K562 (cell line): ENCODE data around the gene GUCY2D. TPM values are rescaled to one million over a fixed set of nuclear protein-coding genes. Genes with fewer than 3 reads are reported as not detected.

Experiments used
- ATAC-seq: fragments of 200-7000 bp; cut with Tn5 transposase; 3 replicates; pipeline ENCODE4 v1.9.1; 2020; ENCODE audit warnings: moderate library complexity
- BruUV-seq: library from RNA; stranded (reverse); fragments of 400-500 nt; replicated peaks from 2 replicates; lab custom pipeline; 2021; lab: Mats Ljungman, UMichigan
- CTCF ChIA-PET: fragments of 300-600 bp; formaldehyde crosslinking; extraction: SDS; loops from one replicate; lab custom pipeline; 2021; ENCODE audit warnings: low intra/inter-chr PET ratio; lab: Yijun Ruan, JAX
- POLR2A ChIA-PET: fragments of 300-600, 350-650 bp; sonication (Branson Sonifier 250); formaldehyde crosslinking; extraction: SDS; loops from one replicate; lab custom pipeline; 2021; ENCODE audit warnings: antibody characterized with exemption, inconsistent platforms; lab: Yijun Ruan, JAX
- DNase-seq, 4 experiments: peaks; one replicate each; pipeline versions ENCODE4 v3.0.0 to v3.0.0-alpha.2; 2011 to 2018; ENCODE audit warnings: low spot score in 3 of 4, mixed read lengths in 3 of 4; ENCODE audit errors: extremely low read depth in 1 of 4
- FAIRE-seq: peaks from 2 replicates; lab custom pipeline; 2011; peaks lifted over from hg19 to GRCh38; lab: Jason Lieb, UNC
- H2AFZ ChIP-seq: 2 replicates; pipeline ENCODE4 v1.6.0; 2011; ENCODE audit warnings: low read depth, low read length, control low read depth, inconsistent platforms
- H3K27ac ChIP-seq: fragments of 200-600 bp; 3 replicates; pipeline ENCODE4 v1.8.0; 2011; ENCODE audit warnings: low read depth, mild to moderate bottlenecking, control low read depth, inconsistent platforms, low read length, moderate library complexity, mixed read lengths; ENCODE audit errors: extremely low read depth
- H3K27me3 ChIP-seq, 2 experiments: fragments of 300-600 bp in 1 of 2; 2 replicates in 1 of 2; 3 replicates in 1 of 2; pipeline versions ENCODE4 v1.6.0 to v1.8.0; 2011; ENCODE audit warnings: inconsistent platforms in 2 of 2, low read length in 2 of 2, mild to moderate bottlenecking in 1 of 2, mixed read lengths in 1 of 2, moderate library complexity in 1 of 2; ENCODE audit not compliant: control insufficient read depth in 2 of 2, insufficient read depth in 2 of 2
- H3K36me3 ChIP-seq: fragments of 300-600 bp; 3 replicates; pipeline ENCODE4 v1.8.0; 2011; ENCODE audit warnings: mild to moderate bottlenecking, low read length, inconsistent platforms; ENCODE audit not compliant: control insufficient read depth, insufficient read depth
- H3K4me1 ChIP-seq, 2 experiments: fragments of 200-600 bp in 1 of 2; replicated peaks in 1 of 2; 2 replicates in 1 of 2; 3 replicates in 1 of 2; pipeline versions ENCODE4 v1.5.1 to v1.8.0; 2011; ENCODE audit warnings: inconsistent platforms in 2 of 2, low read length in 2 of 2, mild to moderate bottlenecking in 1 of 2, mixed read lengths in 1 of 2, moderate library complexity in 1 of 2; ENCODE audit not compliant: control insufficient read depth in 2 of 2, insufficient read depth in 2 of 2
- H3K4me2 ChIP-seq: 2 replicates; pipeline ENCODE4 v1.6.1; 2011; ENCODE audit warnings: low read length, control low read depth, inconsistent platforms, mixed read lengths; ENCODE audit not compliant: insufficient read depth
- H3K4me3 ChIP-seq: fragments of 200-600 bp; sonication (generic), shearing (Covaris generic); 2 replicates; pipeline ENCODE4 v1.5.1; 2016; ENCODE audit warnings: control low read depth, inconsistent platforms
- H3K79me2 ChIP-seq: fragments of 200-600 bp; 3 replicates; pipeline ENCODE4 v1.8.0; 2011; ENCODE audit warnings: low read length, inconsistent platforms; ENCODE audit not compliant: control insufficient read depth, insufficient read depth
- H3K9ac ChIP-seq, 2 experiments: 2 replicates each; pipeline versions ENCODE4 v1.6.0 to v1.6.1; 2011; ENCODE audit warnings: low read depth in 2 of 2, low read length in 2 of 2, control low read depth in 1 of 2, inconsistent platforms in 1 of 2, mild to moderate bottlenecking in 1 of 2, mixed read lengths in 1 of 2; ENCODE audit not compliant: insufficient read depth in 1 of 2
- H3K9me1 ChIP-seq: one replicate; pipeline ENCODE4 v1.6.0; 2011; ENCODE audit warnings: inconsistent platforms, mild to moderate bottlenecking, low read length, moderate library complexity; ENCODE audit not compliant: control insufficient read depth, insufficient read depth
- H3K9me3 ChIP-seq: replicated peaks from 2 replicates; pipeline ENCODE4 v1.5.1; 2011; ENCODE audit warnings: low read depth, low read length, inconsistent platforms; ENCODE audit not compliant: control insufficient read depth, insufficient read depth
- H4K20me1 ChIP-seq: replicated peaks from 2 replicates; pipeline ENCODE4 v1.6.1; 2011; ENCODE audit warnings: low read length, inconsistent platforms, mixed read lengths; ENCODE audit not compliant: control insufficient read depth, insufficient read depth
- CAMTA2 ChIP-seq: fragments of 250-450 bp; sonication (Bioruptor Pico); conservative IDR thresholded peaks from 2 replicates; pipeline ENCODE4 v1.5.1; 2022
- CTCFL ChIP-seq: IDR thresholded peaks from 2 replicates; pipeline ENCODE4 v1.6.1; 2011; ENCODE audit warnings: borderline replicate concordance, low read depth, mild to moderate bottlenecking, moderate library complexity, low read length; ENCODE audit not compliant: insufficient read depth, poor library complexity, severe bottlenecking
- ERF ChIP-seq: fragments of 450-650 bp; formaldehyde crosslinking; IDR thresholded peaks from 2 replicates; pipeline ENCODE4 v1.4.0; 2020; ENCODE audit warnings: mild to moderate bottlenecking, mixed read lengths
- FOS ChIP-seq: IDR thresholded peaks from 3 replicates; pipeline ENCODE4 v1.6.1; 2011; ENCODE audit not compliant: insufficient read length; ENCODE audit errors: extremely low read depth
- GTF2F1 ChIP-seq: IDR thresholded peaks from 2 replicates; pipeline ENCODE4 v1.6.1; 2011; ENCODE audit warnings: low read depth, low read length, improper control_type of control experiment
- HDAC3 ChIP-seq: fragments of 450-650 bp; IDR thresholded peaks from 2 replicates; pipeline ENCODE4 v1.6.1; 2018; ENCODE audit warnings: borderline replicate concordance, mild to moderate bottlenecking, moderate library complexity; ENCODE audit not compliant: partially characterized antibody
- JUNB ChIP-seq: fragments of 450-650 bp; formaldehyde crosslinking; conservative IDR thresholded peaks from 2 replicates; pipeline ENCODE4 v1.4.0; 2020; ENCODE audit warnings: mild to moderate bottlenecking
- MTF1 ChIP-seq: fragments of 250-450 bp; sonication (Bioruptor Pico); IDR thresholded peaks from 2 replicates; pipeline ENCODE4 v1.9.0; 2021; ENCODE audit warnings: moderate library complexity, mild to moderate bottlenecking, inconsistent platforms, borderline replicate concordance
- NCOA1 ChIP-seq: fragments of 450-650 bp; IDR thresholded peaks from 2 replicates; pipeline ENCODE4 v1.6.1; 2016; ENCODE audit warnings: low read depth
- NFXL1 ChIP-seq: fragments of 450-650 bp; formaldehyde crosslinking; IDR thresholded peaks from 2 replicates; pipeline ENCODE4 v1.4.0; 2021; ENCODE audit warnings: mild to moderate bottlenecking
- SNRNP70 ChIP-seq: fragments of 200-400 bp; formaldehyde crosslinking; optimal IDR thresholded peaks from 2 replicates; pipeline ENCODE3; 2017; ENCODE audit warnings: low read depth, low read length
- U2AF2 ChIP-seq: fragments of 200-400 bp; formaldehyde crosslinking; optimal IDR thresholded peaks from 2 replicates; pipeline ENCODE3; 2017; ENCODE audit warnings: low read depth, mild to moderate bottlenecking, low read length
- ZBTB1 ChIP-seq: sonication (generic); formaldehyde crosslinking; IDR thresholded peaks from 2 replicates; pipeline ENCODE4 v1.8.1; 2023; ENCODE audit warnings: missing genetic modification reagents, low read depth, mild to moderate bottlenecking, borderline replicate concordance
- ZBTB34 ChIP-seq: fragments of 250-450 bp; sonication (Bioruptor Pico); IDR thresholded peaks from 2 replicates; pipeline ENCODE4 v1.8.0; 2021; ENCODE audit warnings: mild to moderate bottlenecking, moderate library complexity
- ZNF175 ChIP-seq: fragments of 200-800 bp; sonication (Bioruptor generic); IDR thresholded peaks from 2 replicates; pipeline ENCODE4 v1.6.1; 2016; ENCODE audit warnings: low read depth, mild to moderate bottlenecking, missing genetic modification characterization, missing compliant biosample characterization
- ZNF280B ChIP-seq: fragments of 250-450 bp; sonication (Bioruptor Pico); IDR thresholded peaks from 2 replicates; pipeline ENCODE4 v1.5.1; 2021; ENCODE audit warnings: mild to moderate bottlenecking
- ZNF311 ChIP-seq: fragments of 250-450 bp; sonication (Bioruptor Pico); IDR thresholded peaks from 2 replicates; pipeline ENCODE4 v1.4.0; 2020; ENCODE audit warnings: mild to moderate bottlenecking, moderate library complexity
- WGBS: fragments of 100-300 bp; shearing (Covaris generic); methylation state at CpG from one replicate; pipeline ENCODE4 v1.1.6; 2016; ENCODE audit warnings: low coverage, mixed read lengths; ENCODE audit not compliant: insufficient coverage; ENCODE audit errors: missing lambda C conversion rate; 5-methylcytosine and 5-hydroxymethylcytosine counted together
- in situ Hi-C: fragments of 300-500 bp; cut with MboI; formaldehyde crosslinking; loops from 4 replicates; pipeline ENCODE4 v1.15.0; 2018; ENCODE audit warnings: inconsistent platforms, mixed read lengths
- intact Hi-C: fragments of 100-400 bp; cut with micrococcal nuclease; formaldehyde crosslinking; loops from 2 replicates; pipeline ENCODE4 v1.14.2; 2022
- polyA plus RNA-seq, 8 experiments: library from polyadenylated mRNA; depleted of rRNA in 4 of 8; stranded (reverse) in 5 of 8; unstranded in 3 of 8; fragments of >200 nt; fragmentation: Nextera tagmentation in 2 of 8; fragmentation: Illumina TruSeq in 1 of 8; extraction: Ambion mirVana in 2 of 8; extraction: Trizol in 1 of 8; gene quantifications; 2 replicates each; pipeline versions ENCODE4 v1.2.1 to v1.2.3, GENCODE V29; 2011 to 2014; ENCODE audit warnings: inconsistent platforms in 1 of 8, missing spikeins in 1 of 8
- total RNA-seq, 7 experiments: library from RNA; depleted of rRNA in 6 of 7; stranded (reverse); fragments of >200 nt in 6 of 7; fragmentation: Illumina TruSeq in 2 of 7; extraction: Trizol in 2 of 7; gene quantifications; 2 replicates each; pipeline versions ENCODE4 v1.2.1 to v1.2.3, GENCODE V29; 2011 to 2021; ENCODE audit warnings: low replicate concordance in 1 of 7
- TF ChIP-seq, protein P1 (sequence below): sonication (generic); formaldehyde crosslinking; IDR thresholded peaks from 2 replicates; pipeline ENCODE4 v1.8.1; 2022; ENCODE audit warnings: missing genetic modification reagents

Gene GUCY2D
- total and polyA plus RNA-seq, 9 of the 15 experiments (the other 6 are each of a cell fraction or from before 2014, with no cell fraction given), result 0.05 TPM; not detected in 8

DNA sequence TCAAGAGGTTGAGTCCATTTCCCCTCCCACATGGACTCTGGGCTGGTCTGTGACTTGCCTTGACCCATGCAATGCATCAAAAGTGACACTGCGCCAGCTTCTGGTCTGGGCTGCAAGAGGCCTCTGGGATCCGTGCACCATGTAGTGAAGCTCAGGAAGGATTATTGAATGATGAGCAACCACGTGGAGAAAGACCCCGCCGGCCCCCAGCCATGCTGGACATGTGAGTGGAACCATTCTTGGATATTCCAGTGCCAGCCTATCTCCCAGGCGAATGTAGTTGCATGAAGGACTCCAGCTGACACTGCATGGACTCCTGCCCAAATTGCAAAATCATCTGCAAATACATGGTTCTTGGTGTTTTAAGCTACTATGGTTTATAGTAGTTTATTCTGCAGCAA, 28.8 kb downstream of the GUCY2D start:
- FAIRE-seq (no peak), ATAC-seq (no peak), DNase-seq (no peak)
- Histone ChIP-seq H4K20me1 (no peaks in the 10 kb centered on the region), H3K4me2 (no peak overlapping the region), H3K9me1 (no peaks in the 10 kb centered on the region), H3K27me3 (peaks cover 0 to 14% of the 10 kb centered on the region in 2 experiments; a peak in 3 of 5 replicates), H3K9ac (no peak overlapping the region), H3K79me2 (no peaks in the 10 kb centered on the region), H3K9me3 (no peaks in the 10 kb centered on the region), H3K36me3 (no peaks in the 10 kb centered on the region), H3K27ac (no peak overlapping the region), H3K4me1 (no peaks in the 10 kb centered on the region; a peak in 1 of 5 replicates), H2AFZ (no peak overlapping the region), H3K4me3 (no peak overlapping the region)
- ChIA-PET CTCF (no interaction called here), POLR2A (interaction anchor here (1.1 kb wide), 1 partner anchor 11 kb away, joined by 5 read pairs; no protein-coding TSS in a partner anchor)
- BruUV-seq, result no TSS peak
- in situ Hi-C loops, result no loop called here
- 5% methylated on average over 6 of the region's 6 CpGs for WGBS
- intact Hi-C loops, result no loop called here
- TF ChIP-seq ZBTB1 (CRISPR knock-in tag) (no peak), CAMTA2 (CRISPR knock-in tag) (no peak), MTF1 (CRISPR knock-in tag) (no peak), ZNF175 (CRISPR knock-in tag) (no peak), NFXL1 (CRISPR knock-in tag) (no peak), SNRNP70 (no peak), GTF2F1 (no peak), ZNF311 (CRISPR knock-in tag) (no peak), ZBTB34 (CRISPR knock-in tag) (no peak), FOS (no peak), U2AF2 (no peak), JUNB (CRISPR knock-in tag) (no peak), ERF (no peak), ZNF280B (CRISPR knock-in tag) (no peak), HDAC3 (no peak), NCOA1 (no peak), CTCFL (no peak)
- TF ChIP-seq, protein P1, sequence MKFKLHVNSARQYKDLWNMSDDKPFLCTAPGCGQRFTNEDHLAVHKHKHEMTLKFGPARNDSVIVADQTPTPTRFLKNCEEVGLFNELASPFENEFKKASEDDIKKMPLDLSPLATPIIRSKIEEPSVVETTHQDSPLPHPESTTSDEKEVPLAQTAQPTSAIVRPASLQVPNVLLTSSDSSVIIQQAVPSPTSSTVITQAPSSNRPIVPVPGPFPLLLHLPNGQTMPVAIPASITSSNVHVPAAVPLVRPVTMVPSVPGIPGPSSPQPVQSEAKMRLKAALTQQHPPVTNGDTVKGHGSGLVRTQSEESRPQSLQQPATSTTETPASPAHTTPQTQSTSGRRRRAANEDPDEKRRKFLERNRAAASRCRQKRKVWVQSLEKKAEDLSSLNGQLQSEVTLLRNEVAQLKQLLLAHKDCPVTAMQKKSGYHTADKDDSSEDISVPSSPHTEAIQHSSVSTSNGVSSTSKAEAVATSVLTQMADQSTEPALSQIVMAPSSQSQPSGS (CRISPR knock-in tag), result no peak
